DOHH2 (cell line): ENCODE results near the gene ARNT2.

ENCODE experiments used
- EZH2phosphoT487 ChIP-seq: fragments of 200-600 bp; sonication (generic); IDR thresholded peaks from 2 replicates; pipeline ENCODE4 v1.6.1; 2017; ENCODE audit warnings: borderline replicate concordance, mild to moderate bottlenecking, antibody characterized with exemption, low read length, moderate library complexity, mixed read lengths
- TF ChIP-seq, protein P1 (sequence below): fragments of 200-600 bp; sonication (generic); IDR thresholded peaks from one replicate; pipeline ENCODE4 v1.5.1; 2014; ENCODE audit warnings: antibody characterized with exemption, mild to moderate bottlenecking, low read depth, low read length; ENCODE audit not compliant: poor library complexity, severe bottlenecking

DNA sequence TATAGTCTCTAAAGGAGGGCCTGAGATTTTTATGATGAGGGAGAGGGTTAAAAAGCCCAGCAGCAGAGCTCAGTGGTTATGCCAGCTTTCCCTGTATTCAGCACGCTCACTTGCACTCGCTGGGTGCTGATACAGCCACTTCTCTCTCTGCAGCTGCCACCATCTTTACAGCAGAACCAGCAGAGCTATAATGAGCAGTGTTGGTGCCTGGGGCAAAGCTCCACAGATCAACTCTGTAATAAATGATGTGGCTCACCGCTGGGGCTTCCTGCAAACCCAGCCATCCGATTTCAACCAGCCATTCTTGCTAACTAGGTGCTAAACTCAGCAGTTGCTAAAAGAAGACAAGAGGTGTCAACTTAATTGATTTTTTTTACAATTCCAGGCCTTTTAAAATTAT lies 48.0 kb downstream of the ARNT2 start:
- TF ChIP-seq, protein P1, sequence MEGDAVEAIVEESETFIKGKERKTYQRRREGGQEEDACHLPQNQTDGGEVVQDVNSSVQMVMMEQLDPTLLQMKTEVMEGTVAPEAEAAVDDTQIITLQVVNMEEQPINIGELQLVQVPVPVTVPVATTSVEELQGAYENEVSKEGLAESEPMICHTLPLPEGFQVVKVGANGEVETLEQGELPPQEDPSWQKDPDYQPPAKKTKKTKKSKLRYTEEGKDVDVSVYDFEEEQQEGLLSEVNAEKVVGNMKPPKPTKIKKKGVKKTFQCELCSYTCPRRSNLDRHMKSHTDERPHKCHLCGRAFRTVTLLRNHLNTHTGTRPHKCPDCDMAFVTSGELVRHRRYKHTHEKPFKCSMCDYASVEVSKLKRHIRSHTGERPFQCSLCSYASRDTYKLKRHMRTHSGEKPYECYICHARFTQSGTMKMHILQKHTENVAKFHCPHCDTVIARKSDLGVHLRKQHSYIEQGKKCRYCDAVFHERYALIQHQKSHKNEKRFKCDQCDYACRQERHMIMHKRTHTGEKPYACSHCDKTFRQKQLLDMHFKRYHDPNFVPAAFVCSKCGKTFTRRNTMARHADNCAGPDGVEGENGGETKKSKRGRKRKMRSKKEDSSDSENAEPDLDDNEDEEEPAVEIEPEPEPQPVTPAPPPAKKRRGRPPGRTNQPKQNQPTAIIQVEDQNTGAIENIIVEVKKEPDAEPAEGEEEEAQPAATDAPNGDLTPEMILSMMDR: no peak
- TF ChIP-seq EZH2phosphoT487: no peak
